ENCODE data around the gene LYG1.

LYG1 gene

DNA sequence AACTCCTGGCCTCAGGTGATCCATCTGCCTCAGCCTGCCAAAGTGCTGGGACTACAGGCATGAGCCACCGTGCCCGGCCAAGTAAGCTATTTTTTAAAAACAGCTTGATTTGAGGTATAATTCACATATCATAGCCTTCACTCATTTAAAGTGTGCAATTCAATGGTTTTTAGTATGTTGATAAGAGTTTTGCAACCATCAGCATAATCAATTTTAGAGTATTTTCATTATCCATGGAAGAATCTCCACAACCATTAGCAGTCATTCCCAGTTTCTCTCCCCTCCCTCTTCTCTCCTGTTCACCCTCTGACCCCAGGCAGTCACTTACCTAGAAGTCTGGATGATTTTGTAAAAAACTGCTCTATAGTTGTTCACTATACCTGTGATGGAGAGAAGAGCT lies 40.8 kb downstream of the LYG1 start:
- no peaks in the 10 kb centered on the region for H3K4me1 ChIP-seq (ENCODE audit: low read depth, poor library complexity, severe bottlenecking)
- no peaks in the 10 kb centered on the region for H3K36me3 ChIP-seq (ENCODE audit: insufficient read depth)
- no peak overlapping the region for H2AFZ ChIP-seq (ENCODE audit: low read depth)
- TF ChIP-seq, protein P1, sequence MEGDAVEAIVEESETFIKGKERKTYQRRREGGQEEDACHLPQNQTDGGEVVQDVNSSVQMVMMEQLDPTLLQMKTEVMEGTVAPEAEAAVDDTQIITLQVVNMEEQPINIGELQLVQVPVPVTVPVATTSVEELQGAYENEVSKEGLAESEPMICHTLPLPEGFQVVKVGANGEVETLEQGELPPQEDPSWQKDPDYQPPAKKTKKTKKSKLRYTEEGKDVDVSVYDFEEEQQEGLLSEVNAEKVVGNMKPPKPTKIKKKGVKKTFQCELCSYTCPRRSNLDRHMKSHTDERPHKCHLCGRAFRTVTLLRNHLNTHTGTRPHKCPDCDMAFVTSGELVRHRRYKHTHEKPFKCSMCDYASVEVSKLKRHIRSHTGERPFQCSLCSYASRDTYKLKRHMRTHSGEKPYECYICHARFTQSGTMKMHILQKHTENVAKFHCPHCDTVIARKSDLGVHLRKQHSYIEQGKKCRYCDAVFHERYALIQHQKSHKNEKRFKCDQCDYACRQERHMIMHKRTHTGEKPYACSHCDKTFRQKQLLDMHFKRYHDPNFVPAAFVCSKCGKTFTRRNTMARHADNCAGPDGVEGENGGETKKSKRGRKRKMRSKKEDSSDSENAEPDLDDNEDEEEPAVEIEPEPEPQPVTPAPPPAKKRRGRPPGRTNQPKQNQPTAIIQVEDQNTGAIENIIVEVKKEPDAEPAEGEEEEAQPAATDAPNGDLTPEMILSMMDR (conservative IDR thresholded peaks at IDR 0.05; ENCODE audit: low read depth, low read length): no peak
- H3K9ac ChIP-seq: no peak overlapping the region
- H3K27me3 ChIP-seq (ENCODE audit: insufficient read depth, low read depth): no peaks in the 10 kb centered on the region
- H3K4me3 ChIP-seq (IDR thresholded peaks at IDR 0.05; ENCODE audit: insufficient read depth, low read depth, low read length): no peak overlapping the region
- no peaks in the 10 kb centered on the region for H4K20me1 ChIP-seq (ENCODE audit: insufficient read depth)
- H3K27ac ChIP-seq: no peak overlapping the region
- no peak overlapping the region for H3K4me2 ChIP-seq
- H3K79me2 ChIP-seq (ENCODE audit: insufficient read depth, low read depth): no peaks in the 10 kb centered on the region

DNA sequence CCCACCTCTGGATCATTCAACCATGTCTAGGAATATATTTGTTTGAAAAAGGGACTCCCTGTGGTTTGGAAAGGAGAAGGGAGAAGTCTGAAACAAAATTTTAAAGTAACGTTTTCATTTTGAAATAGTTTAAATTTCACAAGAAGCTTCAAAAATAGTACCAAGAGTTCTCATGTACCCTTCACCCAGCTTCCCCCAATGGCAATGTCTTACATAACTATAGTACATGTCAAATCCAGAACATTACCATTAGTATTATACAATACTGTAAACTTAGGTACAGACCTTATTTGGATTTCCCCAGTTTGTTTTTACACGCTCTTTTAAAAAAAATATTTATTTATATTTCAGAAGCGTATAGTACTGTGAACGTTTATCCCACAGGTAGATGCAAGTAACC lies 41.5 kb downstream of the LYG1 start:
- H3K27ac ChIP-seq: no peak overlapping the region
- no peaks in the 10 kb centered on the region for H3K27me3 ChIP-seq (ENCODE audit: insufficient read depth, low read depth)
- no peak overlapping the region for H3K4me2 ChIP-seq
- TF ChIP-seq, protein P1 (conservative IDR thresholded peaks at IDR 0.05; ENCODE audit: low read depth, low read length): no peak
- no peaks in the 10 kb centered on the region for H3K36me3 ChIP-seq (ENCODE audit: insufficient read depth)
- no peak overlapping the region for H2AFZ ChIP-seq (ENCODE audit: low read depth)
- no peaks in the 10 kb centered on the region for H4K20me1 ChIP-seq (ENCODE audit: insufficient read depth)
- H3K9ac ChIP-seq: no peak overlapping the region
- no peaks in the 10 kb centered on the region for H3K4me1 ChIP-seq (ENCODE audit: low read depth, poor library complexity, severe bottlenecking)
- H3K4me3 ChIP-seq (IDR thresholded peaks at IDR 0.05; ENCODE audit: insufficient read depth, low read depth, low read length): no peak overlapping the region
- no peaks in the 10 kb centered on the region for H3K79me2 ChIP-seq (ENCODE audit: insufficient read depth, low read depth)

DNA sequence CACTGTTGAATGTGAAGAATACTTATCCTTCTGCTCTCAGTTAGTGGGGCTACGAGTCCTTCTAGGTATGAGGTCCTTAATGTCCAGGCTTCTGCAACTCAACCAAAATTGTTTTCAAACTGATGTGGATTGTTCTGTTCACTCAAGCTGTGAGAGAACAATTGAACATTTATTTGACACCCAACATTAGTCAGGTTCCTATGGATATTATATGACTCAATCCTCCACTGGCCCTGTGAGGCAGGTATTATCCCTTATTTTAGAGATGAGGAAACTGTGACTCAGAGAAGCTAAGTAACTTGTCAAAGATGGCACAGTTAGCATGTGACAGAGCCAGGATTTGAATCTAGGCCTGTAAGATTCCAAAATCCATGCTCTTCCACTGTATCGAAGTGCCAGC lies 44.3 kb downstream of the LYG1 start:
- no peak overlapping the region for H3K9ac ChIP-seq
- H3K4me1 ChIP-seq (ENCODE audit: low read depth, poor library complexity, severe bottlenecking): no peaks in the 10 kb centered on the region
- TF ChIP-seq, protein P1 (conservative IDR thresholded peaks at IDR 0.05; ENCODE audit: low read depth, low read length): no peak
- H3K4me2 ChIP-seq: no peak overlapping the region
- H3K79me2 ChIP-seq (ENCODE audit: insufficient read depth, low read depth): no peaks in the 10 kb centered on the region
- H3K36me3 ChIP-seq (ENCODE audit: insufficient read depth): no peaks in the 10 kb centered on the region
- H3K4me3 ChIP-seq (IDR thresholded peaks at IDR 0.05; ENCODE audit: insufficient read depth, low read depth, low read length): no peak overlapping the region
- no peaks in the 10 kb centered on the region for H4K20me1 ChIP-seq (ENCODE audit: insufficient read depth)
- H2AFZ ChIP-seq (ENCODE audit: low read depth): no peak overlapping the region
- no peaks in the 10 kb centered on the region for H3K27me3 ChIP-seq (ENCODE audit: insufficient read depth, low read depth)
- no peak overlapping the region for H3K27ac ChIP-seq

DNA sequence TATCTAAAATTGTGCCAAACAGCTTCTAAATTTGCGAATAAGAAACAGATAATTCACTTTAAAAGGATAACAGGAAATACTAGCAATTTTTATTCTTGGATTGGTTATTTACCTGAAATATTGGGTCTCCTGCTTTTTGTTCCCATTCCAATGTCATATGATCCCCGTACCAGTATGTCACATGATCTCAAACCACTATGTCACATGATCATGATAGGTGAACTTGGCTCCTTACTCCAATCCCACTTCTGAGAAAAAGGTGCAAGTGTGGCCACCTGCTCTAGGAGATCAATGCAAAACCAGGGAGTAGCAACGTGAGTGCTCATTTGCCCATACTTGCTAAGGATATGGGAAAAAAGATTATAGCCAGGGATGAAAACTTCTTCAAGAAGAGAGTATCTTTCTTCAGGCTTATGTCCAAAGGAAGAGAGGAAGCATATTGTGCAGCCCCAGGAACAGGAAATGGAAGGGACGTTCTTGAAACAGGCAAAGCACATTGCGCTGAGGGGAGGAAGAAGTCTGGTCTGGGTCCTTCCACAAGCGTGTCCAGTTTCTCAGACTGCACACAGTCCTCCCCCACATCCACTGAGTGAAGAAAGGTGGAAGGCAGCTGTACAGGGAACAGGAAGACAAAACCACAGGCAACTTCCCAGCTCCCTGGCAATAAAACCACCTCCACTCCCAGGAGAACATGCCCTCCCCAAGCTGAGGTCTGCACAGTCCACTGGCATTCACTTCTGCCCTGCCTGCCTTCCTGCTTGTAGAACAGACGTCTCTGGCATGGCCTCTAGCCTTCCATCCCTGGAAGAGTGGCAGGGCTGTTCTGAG lies 45.3 kb downstream of the LYG1 start, which contains the start of gene LYG2:
LYG2 (minus strand) TSS at position 176 of the 828 bp plus-strand sequence. CDS start 1,406 bp downstream, outside the sequence.
- Histone ChIP-seq H2AFZ (ENCODE audit: low read depth) (no peak within 1 kb of the TSS), H3K9ac (no peak within 1 kb of the TSS), H3K27me3 (ENCODE audit: insufficient read depth, low read depth) (no peaks in the 10 kb centered on the region), H3K27ac (no peak within 1 kb of the TSS), H3K4me3 (IDR thresholded peaks at IDR 0.05; ENCODE audit: insufficient read depth, low read depth, low read length) (no peak within 1 kb of the TSS), H3K79me2 (ENCODE audit: insufficient read depth, low read depth) (no peaks in the 10 kb centered on the region), H3K4me1 (ENCODE audit: low read depth, poor library complexity, severe bottlenecking) (no peaks in the 10 kb centered on the region), H3K4me2 (no peak within 1 kb of the TSS), H3K36me3 (ENCODE audit: insufficient read depth) (no peaks in the 10 kb centered on the region), H4K20me1 (ENCODE audit: insufficient read depth) (no peaks in the 10 kb centered on the region)
- TF ChIP-seq, protein P1 (conservative IDR thresholded peaks at IDR 0.05; ENCODE audit: low read depth, low read length): no peak
